Stimulated activated naive B cell treated with anti-CD40 and anti-IgM and Interleukin-4, amounts not matched to agents 10 μg/mL and 1 μg/mL and 100 μg/mL, for 72 hours (primary cell): ENCODE measurements around the gene KCNQ1.

Experiments
- ATAC-seq, 2 donors: fragments of 150-1000 bp; cut with Tn5 transposase; replicated peaks; 2 replicates each; pipeline ENCODE4 v1.10.0; 2021; ENCODE audit warnings: moderate library complexity in 1 of 2
- DNase-seq: peaks from one replicate; pipeline ENCODE4 v3.0.0; 2021
- H3K27ac Mint-ChIP-seq: one replicate; pipeline ENCODE4 v1.8.0; 2022; ENCODE audit warnings: mild to moderate bottlenecking, mixed read lengths
- H3K27me3 Mint-ChIP-seq, 2 donors: one replicate each; pipeline ENCODE4 v1.8.0; 2022; ENCODE audit warnings: mixed read lengths in 2 of 2
- H3K36me3 Mint-ChIP-seq, 2 donors: one replicate each; pipeline ENCODE4 v1.8.0; 2022; ENCODE audit warnings: mixed read lengths in 2 of 2, mild to moderate bottlenecking in 1 of 2
- H3K4me1 Mint-ChIP-seq, 2 donors: one replicate each; pipeline ENCODE4 v1.8.0; 2022; ENCODE audit warnings: mixed read lengths in 2 of 2, mild to moderate bottlenecking in 1 of 2
- H3K4me3 Mint-ChIP-seq, 2 donors: one replicate each; pipeline ENCODE4 v1.8.0; 2022; ENCODE audit warnings: mild to moderate bottlenecking in 2 of 2, mixed read lengths in 2 of 2, moderate library complexity in 1 of 2
- H3K9me3 Mint-ChIP-seq, 2 donors: one replicate each; pipeline ENCODE4 v1.8.0; 2022; ENCODE audit warnings: mixed read lengths in 2 of 2, mild to moderate bottlenecking in 1 of 2

KCNQ1 gene

GRCh38 chr11:2793701-2794045 lies 348.9 kb downstream of the KCNQ1 start:
- Mint-ChIP-seq H3K36me3 (peaks cover 6 to 14% of the 10 kb centered on the region in 2 donors), H3K27ac (no peak overlapping the region), H3K4me3 (no peak overlapping the region), H3K9me3 (no peaks in the 10 kb centered on the region), H3K27me3 (peaks cover 8 to 41% of the 10 kb centered on the region in 2 donors), H3K4me1 (peaks cover 6% of the 10 kb centered on the region in 2 donors)
- no peak for DNase-seq
- no peak for ATAC-seq

GRCh38 chr11:2794046-2794967 lies 349.5 kb downstream of the KCNQ1 start:
- Mint-ChIP-seq H3K9me3 (peaks cover 0 to under 1% of the 10 kb centered on the region in 2 donors), H3K4me1 (peaks cover 6% of the 10 kb centered on the region in 2 donors), H3K27me3 (peaks cover 7 to 34% of the 10 kb centered on the region in 2 donors), H3K27ac (no peak overlapping the region), H3K36me3 (peaks cover 10 to 19% of the 10 kb centered on the region in 2 donors), H3K4me3 (no peak overlapping the region)
- no peak for ATAC-seq
- DNase-seq: no peak

- no peak for ATAC-seq
- peak overlapping the region; percentile 0 for H3K27ac Mint-ChIP-seq
- H3K36me3 Mint-ChIP-seq: peaks cover 12 to 19% of the 10 kb centered on the region in 2 donors
- peaks cover 5 to 28% of the 10 kb centered on the region in 2 donors for H3K27me3 Mint-ChIP-seq
- peaks cover 0 to 2% of the 10 kb centered on the region in 2 donors for H3K9me3 Mint-ChIP-seq
- no peak for DNase-seq
- H3K4me1 Mint-ChIP-seq: peaks cover 5 to 6% of the 10 kb centered on the region in 2 donors
- H3K4me3 Mint-ChIP-seq: no peak overlapping the region
Measured at GRCh38 chr11:2794968-2795322, 350.1 kb downstream of the KCNQ1 start.

DNA sequence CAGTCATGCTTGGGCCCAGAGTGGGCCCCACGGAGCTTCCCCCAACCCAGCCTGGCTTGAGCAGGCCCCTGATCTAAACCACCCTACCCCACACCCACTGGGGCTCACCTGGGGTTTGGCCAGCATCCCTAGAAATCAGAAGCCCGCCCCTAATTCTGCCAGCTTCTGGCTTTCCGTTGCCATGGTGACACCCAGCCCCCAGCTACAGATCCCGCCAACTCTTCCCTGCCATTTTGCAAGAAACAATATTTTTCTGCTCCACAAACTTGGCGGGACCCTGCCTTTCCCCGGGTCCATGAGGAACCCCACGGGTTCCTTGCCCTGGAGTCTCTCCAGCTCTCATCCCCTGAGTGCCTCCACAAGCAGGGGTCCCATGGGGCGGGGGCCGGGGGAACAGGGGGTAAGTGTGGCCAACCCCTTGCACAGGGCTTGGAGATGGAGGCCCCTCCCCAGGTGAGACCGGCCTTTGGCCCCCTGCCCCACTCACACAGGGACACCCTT lies 350.7 kb downstream of the KCNQ1 start:
- Mint-ChIP-seq H3K27ac (no peak overlapping the region), H3K4me3 (no peak overlapping the region), H3K4me1 (peaks cover 5 to 6% of the 10 kb centered on the region in 2 donors), H3K36me3 (peaks cover 12 to 19% of the 10 kb centered on the region in 2 donors), H3K27me3 (peaks cover 5 to 22% of the 10 kb centered on the region in 2 donors), H3K9me3 (peaks cover 0 to 2% of the 10 kb centered on the region in 2 donors)
- ATAC-seq (no peak), DNase-seq (no peak)

DNA sequence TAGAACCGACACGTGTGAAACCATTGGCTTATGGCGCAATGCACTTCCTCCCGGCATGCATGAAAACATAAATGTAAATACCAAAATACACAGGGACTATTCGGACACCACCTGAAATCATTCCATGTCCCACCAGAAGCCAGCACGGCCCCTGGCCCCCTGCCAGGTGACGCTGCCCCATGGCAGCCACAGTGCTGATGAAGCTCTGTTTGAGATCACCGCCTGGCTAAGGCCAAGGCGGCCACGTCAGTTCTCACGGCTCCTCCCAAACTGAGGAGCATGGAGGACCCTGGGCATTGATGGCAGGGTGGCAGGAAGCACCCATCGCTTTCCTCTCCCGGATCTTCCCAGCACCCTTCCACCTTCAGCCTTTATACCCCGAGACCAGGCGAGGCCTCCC lies 351.3 kb downstream of the KCNQ1 start:
- Mint-ChIP-seq H3K27ac (no peak overlapping the region), H3K36me3 (peaks cover 12 to 19% of the 10 kb centered on the region in 2 donors), H3K27me3 (peaks cover 0 to 16% of the 10 kb centered on the region in 2 donors), H3K4me3 (no peak overlapping the region), H3K9me3 (peaks cover 0 to 2% of the 10 kb centered on the region in 2 donors), H3K4me1 (peaks cover 6 to 7% of the 10 kb centered on the region in 2 donors)
- ATAC-seq (no peak), DNase-seq (no peak)

DNA sequence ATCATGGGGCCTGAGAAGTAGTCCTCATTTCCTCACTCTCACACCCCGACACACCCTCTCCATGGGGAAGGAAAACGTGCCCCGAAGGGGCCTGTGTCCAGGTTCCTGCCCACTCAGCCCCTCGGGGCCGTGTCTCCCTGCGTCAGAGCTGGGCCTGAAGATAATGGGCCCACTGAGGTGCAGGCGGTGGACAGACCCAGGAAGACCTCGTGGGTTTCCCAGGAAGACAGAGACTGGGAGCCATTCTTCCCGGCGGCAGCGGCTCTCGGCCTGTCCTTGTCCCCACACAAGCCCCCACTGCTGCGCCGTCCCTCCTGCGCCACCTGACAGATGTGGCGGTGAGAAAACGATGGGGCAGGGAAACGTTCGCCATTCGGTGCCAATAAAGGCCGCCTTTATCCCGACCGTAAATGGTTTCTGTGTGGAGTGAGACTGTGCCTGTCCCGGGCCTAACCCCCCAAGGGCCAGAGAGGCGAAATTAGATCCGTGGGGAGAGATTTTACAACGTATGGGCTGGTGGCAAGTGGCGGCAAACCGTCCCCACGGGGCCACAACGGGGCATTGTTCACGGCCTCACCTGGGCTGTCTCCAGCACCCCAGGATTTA lies 351.8 kb downstream of the KCNQ1 start:
- Mint-ChIP-seq H3K4me1 (peaks cover 6 to 7% of the 10 kb centered on the region in 2 donors), H3K27me3 (peaks cover 0 to 16% of the 10 kb centered on the region in 2 donors), H3K4me3 (no peak overlapping the region), H3K36me3 (peaks cover 12 to 19% of the 10 kb centered on the region in 2 donors), H3K9me3 (peaks cover 0 to 2% of the 10 kb centered on the region in 2 donors), H3K27ac (no peak overlapping the region)
- ATAC-seq: no peak
- no peak for DNase-seq

DNA sequence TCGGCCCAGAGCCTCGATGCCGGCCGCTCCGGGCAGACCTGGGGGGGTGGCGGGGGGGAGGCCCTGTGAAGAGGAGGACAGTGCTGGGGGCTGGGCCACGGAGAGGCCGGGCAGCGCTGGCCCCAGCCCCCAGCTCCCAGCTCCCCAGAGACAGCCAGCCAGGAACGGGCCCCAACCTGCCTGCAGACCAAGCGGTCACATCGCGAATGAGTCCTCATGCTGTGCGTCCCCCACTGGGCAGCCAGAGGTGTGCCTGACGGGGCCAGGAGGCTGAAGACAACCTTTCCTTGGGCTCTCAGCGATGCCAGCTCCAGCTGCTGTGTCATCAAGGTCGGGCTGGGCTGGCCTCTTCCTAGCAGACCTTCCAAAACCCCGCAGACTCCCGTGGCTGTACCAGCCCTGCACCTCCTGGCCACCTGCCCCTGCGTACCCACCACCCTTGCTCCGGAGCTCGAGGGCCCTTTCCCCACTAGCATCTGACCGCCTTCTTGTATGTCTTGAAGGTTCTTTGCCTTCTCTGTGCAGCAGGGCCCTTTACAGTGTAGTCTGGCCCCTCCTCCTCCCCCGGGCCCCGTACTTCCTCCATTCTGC lies 352.4 kb downstream of the KCNQ1 start:
- ATAC-seq (no peak), DNase-seq (no peak)
- Mint-ChIP-seq H3K4me3 (no peak overlapping the region), H3K27ac (no peak overlapping the region), H3K9me3 (peaks cover 0 to 2% of the 10 kb centered on the region in 2 donors), H3K27me3 (peaks cover 0 to 11% of the 10 kb centered on the region in 2 donors), H3K4me1 (peaks cover 1 to 4% of the 10 kb centered on the region in 2 donors), H3K36me3 (peaks cover 12 to 19% of the 10 kb centered on the region in 2 donors)

DNA sequence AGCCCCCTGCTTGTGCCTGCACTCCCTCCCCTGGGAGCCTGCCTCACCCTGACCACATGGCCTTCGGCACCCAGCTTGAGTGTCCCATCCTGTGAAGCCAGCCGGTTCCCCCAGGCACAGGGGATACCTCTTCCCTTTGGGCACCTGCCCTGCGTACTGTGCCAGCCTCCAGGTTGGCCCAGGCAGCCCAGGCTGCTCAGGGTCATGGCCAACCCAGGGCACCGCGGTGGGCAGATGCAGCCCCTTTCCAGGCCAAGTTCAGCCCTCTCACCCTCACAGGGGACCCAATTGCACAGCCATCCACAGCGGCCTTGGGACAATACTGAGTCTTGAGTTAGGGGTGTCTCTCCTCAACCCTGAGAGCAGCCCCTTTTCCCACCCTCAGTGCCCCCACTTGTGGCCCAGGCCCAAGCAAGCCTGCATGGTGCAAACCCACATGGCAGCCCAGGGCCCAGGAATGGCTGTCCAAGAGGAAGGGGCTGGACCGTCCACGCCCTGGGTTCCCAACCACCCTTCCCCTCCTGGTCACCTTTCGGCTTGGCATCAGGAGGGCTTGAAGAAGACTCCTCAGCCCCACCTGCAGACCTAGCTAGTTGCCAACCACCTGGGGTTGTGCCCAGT lies 353.0 kb downstream of the KCNQ1 start:
- Mint-ChIP-seq H3K27me3 (peaks cover 0 to 6% of the 10 kb centered on the region in 2 donors), H3K4me1 (peaks cover 0 to 2% of the 10 kb centered on the region in 2 donors), H3K27ac (no peak overlapping the region), H3K9me3 (peaks cover 0 to 2% of the 10 kb centered on the region in 2 donors), H3K4me3 (no peak overlapping the region), H3K36me3 (peaks cover 12 to 19% of the 10 kb centered on the region in 2 donors)
- no peak for DNase-seq
- no peak for ATAC-seq

GRCh38 chr11:2798951-2799761 lies 354.3 kb downstream of the KCNQ1 start:
- H3K27ac Mint-ChIP-seq: no peak overlapping the region
- DNase-seq (no peak), ATAC-seq (no peak)
- peaks cover 12 to 19% of the 10 kb centered on the region in 2 donors for H3K36me3 Mint-ChIP-seq
- no peaks in the 10 kb centered on the region for H3K27me3 Mint-ChIP-seq
- H3K4me3 Mint-ChIP-seq: no peak overlapping the region
- H3K4me1 Mint-ChIP-seq: peaks cover 0 to 2% of the 10 kb centered on the region in 2 donors
- peaks cover 0 to 2% of the 10 kb centered on the region in 2 donors for H3K9me3 Mint-ChIP-seq

DNA sequence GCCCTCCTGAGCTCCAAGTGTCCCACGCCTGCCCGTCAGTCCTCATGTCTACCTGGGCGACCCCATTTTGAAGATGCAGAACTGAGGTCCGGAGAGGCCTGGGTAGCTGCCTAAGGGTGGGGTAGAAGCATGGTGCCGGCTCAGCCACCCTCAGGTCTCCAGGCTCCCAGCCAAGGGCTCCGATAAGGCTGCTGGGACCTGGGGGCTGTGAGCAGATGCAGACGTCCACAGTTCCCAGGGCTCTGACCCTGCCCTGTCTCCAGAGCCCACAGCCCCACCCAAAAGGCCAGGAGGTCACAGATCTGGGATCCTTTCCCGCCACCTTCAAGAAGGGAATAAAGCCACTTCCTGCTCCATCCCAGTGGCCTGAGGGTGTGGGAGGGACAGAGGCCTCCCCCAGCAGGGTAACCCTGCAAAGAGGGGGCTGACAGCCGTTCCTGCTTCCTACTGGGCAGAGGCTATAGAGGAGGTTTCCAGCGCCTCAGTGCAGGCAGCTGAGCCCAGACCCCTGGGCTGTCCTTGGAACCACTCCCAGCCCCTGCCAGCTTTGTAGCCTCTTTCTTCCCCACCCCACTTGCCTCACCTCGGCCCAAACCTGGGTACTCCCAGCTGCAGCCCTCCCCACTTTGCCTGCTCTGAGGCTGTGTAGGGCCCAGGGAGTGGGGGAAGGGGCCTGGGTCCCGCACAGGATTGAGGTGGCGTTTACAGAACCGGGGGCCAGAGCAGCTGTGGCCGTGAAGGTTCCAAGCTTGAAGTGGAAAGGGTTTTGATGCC lies 355.3 kb downstream of the KCNQ1 start:
- Mint-ChIP-seq H3K9me3 (peaks cover 0 to 2% of the 10 kb centered on the region in 2 donors), H3K27me3 (no peaks in the 10 kb centered on the region), H3K4me1 (peaks cover 0 to 2% of the 10 kb centered on the region in 2 donors), H3K36me3 (peaks cover 12 to 19% of the 10 kb centered on the region in 2 donors), H3K27ac (no peak overlapping the region), H3K4me3 (no peak overlapping the region)
- DNase-seq (no peak), ATAC-seq (no peak)

GRCh38 chr11:2800655-2801531 lies 356.1 kb downstream of the KCNQ1 start:
- Mint-ChIP-seq H3K27ac (no peak overlapping the region), H3K9me3 (peaks cover 0 to 2% of the 10 kb centered on the region in 2 donors), H3K4me1 (peaks cover 0 to 2% of the 10 kb centered on the region in 2 donors), H3K4me3 (no peak overlapping the region), H3K36me3 (peaks cover 11 to 16% of the 10 kb centered on the region in 2 donors), H3K27me3 (no peaks in the 10 kb centered on the region)
- DNase-seq: no peak
- no peak for ATAC-seq
